KMS-11 (cell line): ENCODE measurements around the gene DNASE1L1.

Experiments
- H2AFZ ChIP-seq: fragments of 200-600 bp; sonication (generic); 2 replicates; pipeline ENCODE4 v1.6.1; 2016; ENCODE audit warnings: antibody characterized with exemption, mixed run types, low read depth
- H3K27ac ChIP-seq: fragments of 200-600 bp; sonication (generic); 2 replicates; pipeline ENCODE4 v1.6.1; 2016; ENCODE audit warnings: mild to moderate bottlenecking, mixed run types
- H3K27me3 ChIP-seq: fragments of 200-600 bp; sonication (generic); 2 replicates; pipeline ENCODE4 v1.6.1; 2017; ENCODE audit warnings: mild to moderate bottlenecking, low read depth, mixed run types, moderate library complexity; ENCODE audit not compliant: insufficient read depth
- H3K36me3 ChIP-seq: fragments of 200-600 bp; sonication (generic); 2 replicates; pipeline ENCODE4 v1.6.1; 2017; ENCODE audit warnings: mild to moderate bottlenecking, mixed run types; ENCODE audit not compliant: insufficient read depth
- H3K4me1 ChIP-seq: fragments of 200-600 bp; sonication (generic); 2 replicates; pipeline ENCODE4 v1.6.1; 2016; ENCODE audit warnings: mild to moderate bottlenecking, low read depth, mixed run types; ENCODE audit not compliant: poor library complexity, severe bottlenecking
- H3K4me2 ChIP-seq: fragments of 200-600 bp; sonication (generic); 2 replicates; pipeline ENCODE4 v1.7.0; 2016; ENCODE audit warnings: mild to moderate bottlenecking, mixed run types
- H3K4me3 ChIP-seq: fragments of 200-600 bp; sonication (generic); IDR thresholded peaks from 2 replicates; pipeline ENCODE4 v1.6.1; 2017; ENCODE audit warnings: low read depth, low read length, mixed read lengths; ENCODE audit not compliant: insufficient read depth
- H3K79me2 ChIP-seq: fragments of 200-600 bp; sonication (generic); 2 replicates; pipeline ENCODE4 v1.6.1; 2016; ENCODE audit warnings: low read depth, mixed run types; ENCODE audit not compliant: insufficient read depth
- H3K9ac ChIP-seq: fragments of 200-600 bp; sonication (generic); 2 replicates; pipeline ENCODE4 v1.6.1; 2016; ENCODE audit warnings: mild to moderate bottlenecking, mixed run types
- H4K20me1 ChIP-seq: fragments of 200-600 bp; sonication (generic); 2 replicates; pipeline ENCODE4 v1.6.1; 2016; ENCODE audit warnings: mild to moderate bottlenecking, mixed run types; ENCODE audit not compliant: insufficient read depth
- TF ChIP-seq, protein P1 (sequence below): fragments of 200-600 bp; sonication (generic); conservative IDR thresholded peaks from 2 replicates; pipeline ENCODE4 v1.6.1; 2017; ENCODE audit warnings: low read depth, mild to moderate bottlenecking, antibody characterized with exemption, low read length, moderate library complexity, mixed read lengths

DNASE1L1 gene

DNA sequence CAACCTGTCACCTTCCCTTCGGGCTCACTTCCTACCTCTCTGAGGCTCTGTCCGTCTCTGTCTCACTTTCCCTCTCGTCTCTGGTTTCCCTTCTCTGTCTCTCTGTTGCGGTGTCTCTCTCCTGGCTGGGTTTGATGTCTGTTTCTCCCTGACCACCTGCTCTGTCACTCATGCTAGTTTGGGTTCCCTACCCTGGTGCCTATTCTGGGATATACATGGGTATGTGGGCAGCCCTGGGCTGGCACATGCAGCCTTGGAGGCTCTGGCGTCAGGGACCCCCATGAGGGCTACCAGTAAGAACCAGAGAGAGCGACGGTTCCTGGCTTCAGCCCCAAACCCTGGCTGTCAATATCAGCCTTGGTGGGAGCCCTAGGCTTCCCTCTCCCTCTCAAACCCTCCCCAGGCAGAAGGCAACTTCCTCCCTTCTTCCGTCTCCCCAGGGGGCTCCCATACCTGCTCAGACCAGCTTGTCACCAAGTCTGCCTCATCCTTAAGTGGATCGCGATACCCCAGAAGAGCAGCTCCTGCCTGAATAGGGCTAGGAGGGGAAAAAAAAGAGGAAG, 314 bp downstream of the DNASE1L1 start:
- no peak overlapping the region for H3K27ac ChIP-seq
- H3K27me3 ChIP-seq = no peaks in the 10 kb centered on the region
- peaks cover 15% of the 10 kb centered on the region for H3K4me1 ChIP-seq
- no peak overlapping the region for H3K4me3 ChIP-seq
- H3K79me2 ChIP-seq = no peaks in the 10 kb centered on the region
- no peaks in the 10 kb centered on the region for H3K36me3 ChIP-seq
- TF ChIP-seq, protein P1, sequence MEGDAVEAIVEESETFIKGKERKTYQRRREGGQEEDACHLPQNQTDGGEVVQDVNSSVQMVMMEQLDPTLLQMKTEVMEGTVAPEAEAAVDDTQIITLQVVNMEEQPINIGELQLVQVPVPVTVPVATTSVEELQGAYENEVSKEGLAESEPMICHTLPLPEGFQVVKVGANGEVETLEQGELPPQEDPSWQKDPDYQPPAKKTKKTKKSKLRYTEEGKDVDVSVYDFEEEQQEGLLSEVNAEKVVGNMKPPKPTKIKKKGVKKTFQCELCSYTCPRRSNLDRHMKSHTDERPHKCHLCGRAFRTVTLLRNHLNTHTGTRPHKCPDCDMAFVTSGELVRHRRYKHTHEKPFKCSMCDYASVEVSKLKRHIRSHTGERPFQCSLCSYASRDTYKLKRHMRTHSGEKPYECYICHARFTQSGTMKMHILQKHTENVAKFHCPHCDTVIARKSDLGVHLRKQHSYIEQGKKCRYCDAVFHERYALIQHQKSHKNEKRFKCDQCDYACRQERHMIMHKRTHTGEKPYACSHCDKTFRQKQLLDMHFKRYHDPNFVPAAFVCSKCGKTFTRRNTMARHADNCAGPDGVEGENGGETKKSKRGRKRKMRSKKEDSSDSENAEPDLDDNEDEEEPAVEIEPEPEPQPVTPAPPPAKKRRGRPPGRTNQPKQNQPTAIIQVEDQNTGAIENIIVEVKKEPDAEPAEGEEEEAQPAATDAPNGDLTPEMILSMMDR = no peak
- H4K20me1 ChIP-seq = no peaks in the 10 kb centered on the region
- no peak overlapping the region for H3K9ac ChIP-seq
- H2AFZ ChIP-seq = no peak overlapping the region
- no peak overlapping the region for H3K4me2 ChIP-seq

DNA sequence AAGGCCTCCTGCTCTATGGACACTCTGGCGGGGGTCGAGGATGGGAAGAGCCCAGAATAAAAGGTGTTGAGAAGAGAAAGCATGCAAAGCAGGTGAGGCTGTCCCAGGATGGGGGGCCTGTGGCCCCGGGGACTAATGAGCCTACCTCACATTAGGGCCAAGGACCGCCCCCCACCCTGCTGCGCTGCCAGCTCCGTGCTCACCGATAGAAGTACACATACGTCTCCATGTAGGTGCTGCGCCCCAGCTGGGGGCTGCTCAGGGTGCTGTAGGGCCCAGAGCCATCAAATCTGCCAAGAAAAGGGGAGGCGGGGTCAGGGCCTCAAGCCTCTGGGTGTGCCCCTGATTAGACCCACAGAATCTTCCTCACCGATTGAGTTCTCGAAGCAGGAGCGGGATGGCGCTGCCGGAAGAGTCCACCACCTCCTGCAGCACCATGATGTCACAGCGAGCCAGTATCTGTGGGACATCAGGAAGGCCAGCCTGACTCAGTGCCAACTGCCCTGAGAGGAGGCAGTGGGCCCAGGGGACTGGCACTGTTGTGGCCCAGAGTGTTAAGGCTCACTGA, 4.3 kb downstream of the DNASE1L1 start:
- TF ChIP-seq, protein P1 = no peak

DNA sequence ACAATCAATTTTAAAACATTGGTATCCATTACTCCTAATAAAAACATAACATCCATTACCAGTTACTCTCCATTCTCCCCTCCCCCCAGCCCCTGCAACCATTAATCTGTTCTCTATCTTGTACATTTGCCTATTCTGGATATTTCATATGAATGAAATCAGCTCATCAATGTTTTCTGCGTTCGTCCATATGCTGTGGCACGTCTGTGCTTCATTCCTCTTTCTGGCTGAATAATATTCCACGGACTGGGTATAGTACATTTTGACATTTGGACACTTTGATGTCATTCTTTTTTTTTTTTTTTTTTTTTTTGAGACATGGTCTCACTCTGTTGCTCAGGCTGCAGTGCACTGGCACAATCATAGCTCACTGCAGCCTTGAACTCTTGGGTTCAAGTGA, 5.2 kb downstream of the DNASE1L1 start:
- Histone ChIP-seq H3K27me3 (no peaks in the 10 kb centered on the region), H3K9ac (no peak overlapping the region), H3K36me3 (0 out of 2 replicates have a peak, but pooled peaks cover 6% of the 10 kb centered on the region), H2AFZ (no peak overlapping the region), H3K79me2 (peaks cover 14% of the 10 kb centered on the region), H3K27ac (no peak overlapping the region), H3K4me1 (no peaks in the 10 kb centered on the region), H3K4me3 (no peak overlapping the region), H4K20me1 (no peaks in the 10 kb centered on the region), H3K4me2 (no peak overlapping the region)
- TF ChIP-seq, protein P1 = no peak

More for the DNA sequence above, 4.3 kb downstream of the DNASE1L1 start:
- Histone ChIP-seq H3K36me3 (no peaks in the 10 kb centered on the region), H4K20me1 (no peaks in the 10 kb centered on the region), H3K79me2 (peaks cover 6% of the 10 kb centered on the region), H3K4me3 (no peak overlapping the region), H3K4me2 (no peak overlapping the region), H2AFZ (no peak overlapping the region), H3K4me1 (no peaks in the 10 kb centered on the region), H3K27me3 (no peaks in the 10 kb centered on the region), H3K9ac (no peak overlapping the region), H3K27ac (no peak overlapping the region)

DNA sequence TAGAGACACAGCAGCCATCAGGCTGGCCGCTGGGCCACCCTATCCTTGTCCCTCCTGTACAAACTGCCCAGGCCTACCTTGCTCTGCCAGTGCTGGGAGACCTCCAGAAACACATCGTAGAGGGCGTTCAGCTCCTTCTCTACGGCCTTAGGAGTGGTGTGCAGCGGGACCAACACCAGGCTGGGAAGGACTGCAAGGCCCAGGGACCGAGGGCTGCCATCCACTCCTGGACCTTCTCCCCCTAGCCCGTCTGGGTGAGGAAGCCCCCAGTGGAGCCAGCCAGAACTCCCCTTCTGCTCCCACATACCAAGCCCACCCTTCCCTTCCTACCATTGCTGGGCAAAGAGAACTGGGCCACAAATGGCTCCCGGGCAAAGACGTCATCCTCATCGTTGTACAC, 5.9 kb downstream of the DNASE1L1 start:
- H3K27me3 ChIP-seq = no peaks in the 10 kb centered on the region
- no peak overlapping the region for H3K27ac ChIP-seq
- H3K79me2 ChIP-seq = peaks cover 21% of the 10 kb centered on the region
- H4K20me1 ChIP-seq = no peaks in the 10 kb centered on the region
- no peak overlapping the region for H2AFZ ChIP-seq
- no peak overlapping the region for H3K4me2 ChIP-seq
- no peak overlapping the region for H3K4me3 ChIP-seq
- TF ChIP-seq, protein P1 = no peak
- H3K9ac ChIP-seq = no peak overlapping the region
- no peaks in the 10 kb centered on the region for H3K4me1 ChIP-seq
- H3K36me3 ChIP-seq = 0 out of 2 replicates have a peak, but pooled peaks cover 7% of the 10 kb centered on the region
